HepG2 (cell line): ENCODE measurements around the gene TASL. TPM values are rescaled to one million over a fixed set of nuclear protein-coding genes. Genes with fewer than 3 reads are reported as not detected.

Source experiments
- BRD4 ChIP-seq: sonication (generic); formaldehyde crosslinking; IDR thresholded peaks from 2 replicates; pipeline ENCODE4 v1.4.0; 2020; ENCODE audit warnings: missing genetic modification reagents
- CBX5 ChIP-seq: sonication (generic); formaldehyde crosslinking; IDR thresholded peaks from 2 replicates; pipeline ENCODE4 v1.4.0; 2020; ENCODE audit warnings: missing genetic modification reagents, borderline replicate concordance
- CERS6 ChIP-seq: sonication (generic); formaldehyde crosslinking; IDR thresholded peaks from 2 replicates; pipeline ENCODE4 v1.5.0; 2020; ENCODE audit warnings: missing genetic modification reagents
- KAT7 ChIP-seq: IDR thresholded peaks from 2 replicates; pipeline ENCODE4 v1.6.1; 2018; ENCODE audit warnings: borderline replicate concordance, missing compliant biosample characterization
- MAFK ChIP-seq, 2 experiments: IDR thresholded peaks in 1 of 2; conservative IDR thresholded peaks in 1 of 2; 2 replicates each; pipeline ENCODE4 v1.6.1; 2011; ENCODE audit warnings: improper control_type of control experiment in 2 of 2, low read length in 2 of 2
- MAX ChIP-seq: IDR thresholded peaks from 2 replicates; pipeline ENCODE4 v1.6.1; 2012; ENCODE audit warnings: inconsistent platforms
- MEIS1 ChIP-seq: sonication (generic); formaldehyde crosslinking; IDR thresholded peaks from 2 replicates; pipeline ENCODE4 v1.9.0; 2021; ENCODE audit warnings: mild to moderate bottlenecking, missing genetic modification reagents, moderate library complexity, borderline replicate concordance
- PBX3 ChIP-seq: sonication (generic); formaldehyde crosslinking; IDR thresholded peaks from 2 replicates; pipeline ENCODE4 v1.8.1; 2023; ENCODE audit warnings: missing genetic modification reagents, inconsistent platforms, borderline replicate concordance
- PLRG1 ChIP-seq: fragments of 450-650 bp; conservative IDR thresholded peaks from 2 replicates; pipeline ENCODE4 v1.6.1; 2016
- RBFOX2 ChIP-seq: fragments of 200-400 bp; formaldehyde crosslinking; IDR thresholded peaks from 2 replicates; pipeline ENCODE4 v1.6.1; 2017; ENCODE audit warnings: low read depth, mild to moderate bottlenecking, low read length
- STAG1 ChIP-seq: sonication (generic); formaldehyde crosslinking; IDR thresholded peaks from 2 replicates; pipeline ENCODE4 v1.4.0; 2020; ENCODE audit warnings: missing genetic modification reagents
- TSC22D2 ChIP-seq: sonication (generic); formaldehyde crosslinking; IDR thresholded peaks from 2 replicates; pipeline ENCODE4 v1.5.1; 2020; ENCODE audit warnings: missing genetic modification reagents, mild to moderate bottlenecking, borderline replicate concordance
- ZNF333 ChIP-seq: sonication (generic); formaldehyde crosslinking; IDR thresholded peaks from 2 replicates; pipeline ENCODE4 v1.4.0; 2020; ENCODE audit warnings: mild to moderate bottlenecking, missing genetic modification reagents, borderline replicate concordance
- ZNF430 ChIP-seq: sonication (generic); formaldehyde crosslinking; IDR thresholded peaks from 2 replicates; pipeline ENCODE4 v1.9.0; 2021; ENCODE audit warnings: mild to moderate bottlenecking, missing genetic modification reagents
- polyA plus RNA-seq, 8 experiments: library from polyadenylated mRNA; depleted of rRNA in 3 of 8; stranded (reverse) in 7 of 8; unstranded in 1 of 8; fragments of >200 nt; fragmentation: Illumina TruSeq in 4 of 8; extraction: Trizol in 4 of 8; gene quantifications; 2 replicates each; pipeline versions ENCODE4 v1.2.1 to v1.2.3, GENCODE V29; 2011 to 2016; ENCODE audit warnings: low read depth in 4 of 8, missing spikeins in 1 of 8, mixed read lengths in 1 of 8; ENCODE audit not compliant: insufficient read depth in 1 of 8
- total RNA-seq, 5 experiments: library from RNA; depleted of rRNA; stranded (reverse); fragments of >200 nt; fragmentation: Illumina TruSeq; extraction: Trizol; gene quantifications; 2 replicates each; pipeline ENCODE4 v1.2.3, GENCODE V29; 2016; ENCODE audit warnings: low read depth in 1 of 5
- TF ChIP-seq, protein P1 (sequence below): sonication (generic); formaldehyde crosslinking; IDR thresholded peaks from 2 replicates; pipeline ENCODE4 v1.5.0; 2020; ENCODE audit warnings: mild to moderate bottlenecking, missing genetic modification reagents, moderate library complexity
- TF ChIP-seq, protein P2 (sequence below): sonication (generic); formaldehyde crosslinking; IDR thresholded peaks from 2 replicates; pipeline ENCODE4 v1.4.0; 2020; ENCODE audit warnings: missing genetic modification reagents
- TF ChIP-seq, protein P3 (sequence below): sonication (generic); formaldehyde crosslinking; IDR thresholded peaks from 2 replicates; pipeline ENCODE4 v1.5.0; 2020; ENCODE audit warnings: missing genetic modification reagents

The TASL gene
- total and polyA plus RNA-seq, 2 of the 13 experiments (the other 11 are each of a cell fraction or from before 2014, with no cell fraction given), result not detected

DNA sequence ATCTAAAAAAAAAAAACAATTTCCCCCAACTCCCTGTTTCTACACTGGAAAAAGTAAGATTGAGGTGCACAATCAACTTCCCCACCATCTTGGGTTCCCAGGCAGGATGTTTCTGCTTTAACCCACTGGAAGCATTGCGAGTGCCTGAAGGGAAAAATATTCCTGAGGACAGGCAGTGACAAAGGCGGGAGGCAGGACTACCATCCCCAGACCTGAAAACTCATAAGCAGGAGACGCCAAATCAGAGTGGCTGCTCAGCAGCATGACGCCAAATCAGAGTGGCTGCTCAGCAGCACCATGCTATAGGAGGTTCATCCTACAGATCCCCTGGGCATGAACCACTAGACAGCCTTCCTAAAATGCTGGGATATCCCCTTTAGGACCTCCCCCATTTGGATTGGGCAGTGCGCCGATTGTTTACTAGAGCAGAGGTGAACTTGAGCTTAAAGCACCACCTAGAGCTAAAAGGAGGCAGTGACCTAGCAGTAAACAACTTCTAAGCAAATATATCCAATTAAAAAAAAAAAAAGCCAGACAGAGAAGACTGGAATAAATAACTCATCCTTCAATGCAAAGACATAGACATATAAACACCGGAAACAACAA lies 40.7 kb upstream of the TASL start (continued):
- TF ChIP-seq, protein P1, sequence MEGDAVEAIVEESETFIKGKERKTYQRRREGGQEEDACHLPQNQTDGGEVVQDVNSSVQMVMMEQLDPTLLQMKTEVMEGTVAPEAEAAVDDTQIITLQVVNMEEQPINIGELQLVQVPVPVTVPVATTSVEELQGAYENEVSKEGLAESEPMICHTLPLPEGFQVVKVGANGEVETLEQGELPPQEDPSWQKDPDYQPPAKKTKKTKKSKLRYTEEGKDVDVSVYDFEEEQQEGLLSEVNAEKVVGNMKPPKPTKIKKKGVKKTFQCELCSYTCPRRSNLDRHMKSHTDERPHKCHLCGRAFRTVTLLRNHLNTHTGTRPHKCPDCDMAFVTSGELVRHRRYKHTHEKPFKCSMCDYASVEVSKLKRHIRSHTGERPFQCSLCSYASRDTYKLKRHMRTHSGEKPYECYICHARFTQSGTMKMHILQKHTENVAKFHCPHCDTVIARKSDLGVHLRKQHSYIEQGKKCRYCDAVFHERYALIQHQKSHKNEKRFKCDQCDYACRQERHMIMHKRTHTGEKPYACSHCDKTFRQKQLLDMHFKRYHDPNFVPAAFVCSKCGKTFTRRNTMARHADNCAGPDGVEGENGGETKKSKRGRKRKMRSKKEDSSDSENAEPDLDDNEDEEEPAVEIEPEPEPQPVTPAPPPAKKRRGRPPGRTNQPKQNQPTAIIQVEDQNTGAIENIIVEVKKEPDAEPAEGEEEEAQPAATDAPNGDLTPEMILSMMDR (CRISPR knock-in tag), result peak; percentile 47
- TF ChIP-seq, protein P2, sequence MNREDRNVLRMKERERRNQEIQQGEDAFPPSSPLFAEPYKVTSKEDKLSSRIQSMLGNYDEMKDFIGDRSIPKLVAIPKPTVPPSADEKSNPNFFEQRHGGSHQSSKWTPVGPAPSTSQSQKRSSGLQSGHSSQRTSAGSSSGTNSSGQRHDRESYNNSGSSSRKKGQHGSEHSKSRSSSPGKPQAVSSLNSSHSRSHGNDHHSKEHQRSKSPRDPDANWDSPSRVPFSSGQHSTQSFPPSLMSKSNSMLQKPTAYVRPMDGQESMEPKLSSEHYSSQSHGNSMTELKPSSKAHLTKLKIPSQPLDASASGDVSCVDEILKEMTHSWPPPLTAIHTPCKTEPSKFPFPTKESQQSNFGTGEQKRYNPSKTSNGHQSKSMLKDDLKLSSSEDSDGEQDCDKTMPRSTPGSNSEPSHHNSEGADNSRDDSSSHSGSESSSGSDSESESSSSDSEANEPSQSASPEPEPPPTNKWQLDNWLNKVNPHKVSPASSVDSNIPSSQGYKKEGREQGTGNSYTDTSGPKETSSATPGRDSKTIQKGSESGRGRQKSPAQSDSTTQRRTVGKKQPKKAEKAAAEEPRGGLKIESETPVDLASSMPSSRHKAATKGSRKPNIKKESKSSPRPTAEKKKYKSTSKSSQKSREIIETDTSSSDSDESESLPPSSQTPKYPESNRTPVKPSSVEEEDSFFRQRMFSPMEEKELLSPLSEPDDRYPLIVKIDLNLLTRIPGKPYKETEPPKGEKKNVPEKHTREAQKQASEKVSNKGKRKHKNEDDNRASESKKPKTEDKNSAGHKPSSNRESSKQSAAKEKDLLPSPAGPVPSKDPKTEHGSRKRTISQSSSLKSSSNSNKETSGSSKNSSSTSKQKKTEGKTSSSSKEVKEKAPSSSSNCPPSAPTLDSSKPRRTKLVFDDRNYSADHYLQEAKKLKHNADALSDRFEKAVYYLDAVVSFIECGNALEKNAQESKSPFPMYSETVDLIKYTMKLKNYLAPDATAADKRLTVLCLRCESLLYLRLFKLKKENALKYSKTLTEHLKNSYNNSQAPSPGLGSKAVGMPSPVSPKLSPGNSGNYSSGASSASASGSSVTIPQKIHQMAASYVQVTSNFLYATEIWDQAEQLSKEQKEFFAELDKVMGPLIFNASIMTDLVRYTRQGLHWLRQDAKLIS (CRISPR knock-in tag), result no peak
- TF ChIP-seq ZNF430 (CRISPR knock-in tag) (no peak), ZNF333 (CRISPR knock-in tag) (no peak), MAFK (conservative IDR thresholded peaks at IDR 0.05 in 1 of 2, IDR thresholded peaks at IDR 0.05 in 1 of 2; ENCODE audit: low read length in 2 of 2) (no peak), KAT7 (CRISPR knock-in tag) (no peak), CBX5 (CRISPR knock-in tag) (no peak), PBX3 (CRISPR knock-in tag) (no peak), PLRG1 (no peak), MAX (no peak), MEIS1 (CRISPR knock-in tag) (no peak), BRD4 (no peak), RBFOX2 (no peak), CERS6 (CRISPR knock-in tag) (no peak), TSC22D2 (CRISPR knock-in tag) (no peak), STAG1 (CRISPR knock-in tag) (peak; percentile 41)
- TF ChIP-seq, protein P3, sequence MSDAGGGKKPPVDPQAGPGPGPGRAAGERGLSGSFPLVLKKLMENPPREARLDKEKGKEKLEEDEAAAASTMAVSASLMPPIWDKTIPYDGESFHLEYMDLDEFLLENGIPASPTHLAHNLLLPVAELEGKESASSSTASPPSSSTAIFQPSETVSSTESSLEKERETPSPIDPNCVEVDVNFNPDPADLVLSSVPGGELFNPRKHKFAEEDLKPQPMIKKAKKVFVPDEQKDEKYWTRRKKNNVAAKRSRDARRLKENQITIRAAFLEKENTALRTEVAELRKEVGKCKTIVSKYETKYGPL, result no peak
